ENCODE measurements around the gene SNX9.

GRCh38 chr6:157862706-157863105 lies 39.7 kb downstream of the SNX9 start:
- TF ChIP-seq CTCF (IDR thresholded peaks at IDR 0.05) (no peak), POLR2A (IDR thresholded peaks at IDR 0.05) (no peak), EP300 (IDR thresholded peaks at IDR 0.05) (no peak)
